KMS-11 (cell line): ENCODE data around the gene ATRN.

ENCODE experiments used
- H2AFZ ChIP-seq: fragments of 200-600 bp; sonication (generic); 2 replicates; pipeline ENCODE4 v1.6.1; 2016; ENCODE audit warnings: antibody characterized with exemption, mixed run types, low read depth
- H3K27ac ChIP-seq: fragments of 200-600 bp; sonication (generic); 2 replicates; pipeline ENCODE4 v1.6.1; 2016; ENCODE audit warnings: mild to moderate bottlenecking, mixed run types
- H3K27me3 ChIP-seq: fragments of 200-600 bp; sonication (generic); 2 replicates; pipeline ENCODE4 v1.6.1; 2017; ENCODE audit warnings: mild to moderate bottlenecking, low read depth, mixed run types, moderate library complexity; ENCODE audit not compliant: insufficient read depth
- H3K36me3 ChIP-seq: fragments of 200-600 bp; sonication (generic); 2 replicates; pipeline ENCODE4 v1.6.1; 2017; ENCODE audit warnings: mild to moderate bottlenecking, mixed run types; ENCODE audit not compliant: insufficient read depth
- H3K4me1 ChIP-seq: fragments of 200-600 bp; sonication (generic); 2 replicates; pipeline ENCODE4 v1.6.1; 2016; ENCODE audit warnings: mild to moderate bottlenecking, low read depth, mixed run types; ENCODE audit not compliant: poor library complexity, severe bottlenecking
- H3K4me2 ChIP-seq: fragments of 200-600 bp; sonication (generic); 2 replicates; pipeline ENCODE4 v1.7.0; 2016; ENCODE audit warnings: mild to moderate bottlenecking, mixed run types
- H3K4me3 ChIP-seq: fragments of 200-600 bp; sonication (generic); IDR thresholded peaks from 2 replicates; pipeline ENCODE4 v1.6.1; 2017; ENCODE audit warnings: low read depth, low read length, mixed read lengths; ENCODE audit not compliant: insufficient read depth
- H3K79me2 ChIP-seq: fragments of 200-600 bp; sonication (generic); 2 replicates; pipeline ENCODE4 v1.6.1; 2016; ENCODE audit warnings: low read depth, mixed run types; ENCODE audit not compliant: insufficient read depth
- H3K9ac ChIP-seq: fragments of 200-600 bp; sonication (generic); 2 replicates; pipeline ENCODE4 v1.6.1; 2016; ENCODE audit warnings: mild to moderate bottlenecking, mixed run types
- H4K20me1 ChIP-seq: fragments of 200-600 bp; sonication (generic); 2 replicates; pipeline ENCODE4 v1.6.1; 2016; ENCODE audit warnings: mild to moderate bottlenecking, mixed run types; ENCODE audit not compliant: insufficient read depth
- CTCF ChIP-seq: fragments of 200-600 bp; sonication (generic); conservative IDR thresholded peaks from 2 replicates; pipeline ENCODE4 v1.6.1; 2017; ENCODE audit warnings: low read depth, mild to moderate bottlenecking, antibody characterized with exemption, low read length, moderate library complexity, mixed read lengths

ATRN gene

DNA sequence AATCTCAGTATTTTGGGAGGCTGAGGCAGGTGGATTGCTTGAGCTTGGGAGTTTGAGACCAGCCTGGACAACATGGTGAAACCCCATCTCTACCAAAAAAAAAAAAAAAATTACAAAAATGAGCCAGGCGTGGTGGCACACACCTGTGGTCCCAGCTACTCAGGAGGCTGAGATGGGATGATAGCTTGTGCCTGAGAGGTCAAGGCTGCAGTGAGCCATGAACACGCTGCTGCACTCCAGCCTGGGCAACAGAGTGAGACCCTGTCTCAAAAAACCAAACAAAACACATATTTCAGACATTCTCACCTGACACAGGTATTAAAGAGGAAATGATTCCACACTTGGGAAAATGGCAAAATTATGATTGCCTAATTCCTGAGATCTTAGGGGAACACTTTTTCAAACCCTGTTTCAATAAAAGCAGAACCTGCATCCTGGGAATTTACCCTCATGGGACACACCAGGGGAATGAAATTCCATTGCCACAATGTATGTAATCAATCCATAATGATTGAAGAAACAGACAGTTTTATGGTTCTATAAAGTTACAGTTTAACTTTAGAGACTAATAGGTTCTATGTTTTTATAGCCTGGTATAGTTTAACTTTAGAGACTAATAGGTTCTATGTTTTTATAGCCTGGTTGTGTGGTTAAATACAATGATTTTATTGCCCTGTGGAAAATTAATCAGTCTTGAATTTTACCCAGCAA lies 33.8 kb upstream of the ATRN start:
- Histone ChIP-seq H3K27ac (no peak overlapping the region), H4K20me1 (no peaks in the 10 kb centered on the region), H3K9ac (no peak overlapping the region), H3K36me3 (no peaks in the 10 kb centered on the region), H3K4me3 (no peak overlapping the region), H3K4me2 (no peak overlapping the region), H3K4me1 (no peaks in the 10 kb centered on the region), H3K27me3 (no peaks in the 10 kb centered on the region), H3K79me2 (no peaks in the 10 kb centered on the region), H2AFZ (no peak overlapping the region)
- no peak for TF ChIP-seq CTCF

DNA sequence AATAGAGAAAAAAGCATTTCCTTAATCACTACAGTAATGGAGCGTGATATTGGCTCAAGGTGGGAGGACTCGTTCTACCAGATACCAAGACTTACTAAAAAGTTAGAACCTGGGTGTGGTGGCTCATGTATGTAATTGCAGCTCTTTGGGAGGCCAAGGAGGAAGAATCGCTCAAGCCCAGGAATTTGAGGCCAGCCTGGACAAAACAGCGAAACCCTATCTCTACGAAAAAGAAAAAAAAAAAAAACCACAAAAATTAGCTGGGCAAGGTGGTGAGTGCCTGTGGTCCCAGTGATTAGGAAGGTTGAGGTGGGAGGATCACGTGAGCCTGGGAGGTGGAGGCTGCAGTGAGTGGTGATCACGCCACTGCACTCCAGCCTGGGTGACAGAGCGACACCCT lies 24.0 kb upstream of the ATRN start:
- H3K4me2 ChIP-seq = no peak overlapping the region
- H4K20me1 ChIP-seq = no peaks in the 10 kb centered on the region
- H3K36me3 ChIP-seq = no peaks in the 10 kb centered on the region
- no peaks in the 10 kb centered on the region for H3K79me2 ChIP-seq
- no peak overlapping the region for H3K27ac ChIP-seq
- H3K4me3 ChIP-seq = no peak overlapping the region
- no peaks in the 10 kb centered on the region for H3K27me3 ChIP-seq
- TF ChIP-seq CTCF = no peak
- H3K9ac ChIP-seq = no peak overlapping the region
- H2AFZ ChIP-seq = no peak overlapping the region
- no peaks in the 10 kb centered on the region for H3K4me1 ChIP-seq

DNA sequence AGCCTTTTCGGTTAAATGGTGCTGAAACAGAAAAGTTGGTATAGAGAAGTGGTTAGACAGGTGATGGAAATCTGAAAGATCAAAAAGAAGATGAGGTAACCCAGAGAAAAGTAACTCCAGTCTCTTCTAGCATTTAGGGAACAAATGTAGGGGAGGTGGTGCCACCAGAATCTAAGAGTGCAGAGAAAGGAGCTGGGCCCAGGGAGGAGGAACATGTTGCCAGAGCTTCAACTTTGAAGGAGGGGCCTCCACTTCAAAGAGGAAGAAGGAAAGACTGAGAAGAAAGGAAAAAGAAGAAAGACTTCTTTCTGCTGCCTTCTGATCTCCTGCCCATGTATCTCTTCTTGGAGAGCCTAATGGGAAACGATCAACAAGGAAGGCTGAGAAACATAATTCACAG lies 23.5 kb upstream of the ATRN start:
- H2AFZ ChIP-seq = no peak overlapping the region
- TF ChIP-seq CTCF = no peak
- H3K36me3 ChIP-seq = no peaks in the 10 kb centered on the region
- H3K4me1 ChIP-seq = no peaks in the 10 kb centered on the region
- H3K9ac ChIP-seq = no peak overlapping the region
- no peak overlapping the region for H3K4me3 ChIP-seq
- H3K27ac ChIP-seq = no peak overlapping the region
- no peaks in the 10 kb centered on the region for H4K20me1 ChIP-seq
- H3K79me2 ChIP-seq = no peaks in the 10 kb centered on the region
- H3K4me2 ChIP-seq = no peak overlapping the region
- no peaks in the 10 kb centered on the region for H3K27me3 ChIP-seq

GRCh38 chr20:3449319-3449718 lies 21.5 kb upstream of the ATRN start:
- Histone ChIP-seq H3K27me3 (no peaks in the 10 kb centered on the region), H2AFZ (no peak overlapping the region), H3K4me1 (no peaks in the 10 kb centered on the region), H3K4me2 (no peak overlapping the region), H3K36me3 (no peaks in the 10 kb centered on the region), H4K20me1 (no peaks in the 10 kb centered on the region), H3K27ac (no peak overlapping the region), H3K4me3 (no peak overlapping the region), H3K79me2 (no peaks in the 10 kb centered on the region), H3K9ac (no peak overlapping the region)
- TF ChIP-seq CTCF = no peak
